Measurements from ENCODE around the gene TRIM2.

GRCh38 chr4:153297116-153297515 is 92.9 kb downstream of the TRIM2 start:
- TF ChIP-seq CTCF (IDR thresholded peaks at IDR 0.05) (no peak), EP300 (IDR thresholded peaks at IDR 0.05) (no peak)

All from upper lobe of left lung (tissue), 4 donors.